Prostate gland (tissue), 2 donors: ENCODE measurements around the gene ADGRG3.

Source experiments
- POLR2A ChIP-seq: fragments of 450-650 bp; IDR thresholded peaks from one replicate; pipeline ENCODE4 v1.6.1; 2016; ENCODE audit warnings: antibody characterized with exemption, mild to moderate bottlenecking
- POLR2AphosphoS5 ChIP-seq: sonication (generic); formaldehyde crosslinking; IDR thresholded peaks from one replicate; pipeline ENCODE4 v1.6.1; 2017; ENCODE audit warnings: antibody characterized with exemption
- TF ChIP-seq, protein P1 (sequence below), 4 experiments: fragments of 200-600 bp in 2 of 4; fragments of 450-650 bp in 2 of 4; sonication (generic) in 2 of 4; IDR thresholded peaks; 1 replicate in 3 of 4; 2 replicates in 1 of 4; pipeline ENCODE4 v1.5.1; 2016 to 2019; ENCODE audit warnings: antibody characterized with exemption in 4 of 4, mild to moderate bottlenecking in 2 of 4, moderate library complexity in 2 of 4

DNA sequence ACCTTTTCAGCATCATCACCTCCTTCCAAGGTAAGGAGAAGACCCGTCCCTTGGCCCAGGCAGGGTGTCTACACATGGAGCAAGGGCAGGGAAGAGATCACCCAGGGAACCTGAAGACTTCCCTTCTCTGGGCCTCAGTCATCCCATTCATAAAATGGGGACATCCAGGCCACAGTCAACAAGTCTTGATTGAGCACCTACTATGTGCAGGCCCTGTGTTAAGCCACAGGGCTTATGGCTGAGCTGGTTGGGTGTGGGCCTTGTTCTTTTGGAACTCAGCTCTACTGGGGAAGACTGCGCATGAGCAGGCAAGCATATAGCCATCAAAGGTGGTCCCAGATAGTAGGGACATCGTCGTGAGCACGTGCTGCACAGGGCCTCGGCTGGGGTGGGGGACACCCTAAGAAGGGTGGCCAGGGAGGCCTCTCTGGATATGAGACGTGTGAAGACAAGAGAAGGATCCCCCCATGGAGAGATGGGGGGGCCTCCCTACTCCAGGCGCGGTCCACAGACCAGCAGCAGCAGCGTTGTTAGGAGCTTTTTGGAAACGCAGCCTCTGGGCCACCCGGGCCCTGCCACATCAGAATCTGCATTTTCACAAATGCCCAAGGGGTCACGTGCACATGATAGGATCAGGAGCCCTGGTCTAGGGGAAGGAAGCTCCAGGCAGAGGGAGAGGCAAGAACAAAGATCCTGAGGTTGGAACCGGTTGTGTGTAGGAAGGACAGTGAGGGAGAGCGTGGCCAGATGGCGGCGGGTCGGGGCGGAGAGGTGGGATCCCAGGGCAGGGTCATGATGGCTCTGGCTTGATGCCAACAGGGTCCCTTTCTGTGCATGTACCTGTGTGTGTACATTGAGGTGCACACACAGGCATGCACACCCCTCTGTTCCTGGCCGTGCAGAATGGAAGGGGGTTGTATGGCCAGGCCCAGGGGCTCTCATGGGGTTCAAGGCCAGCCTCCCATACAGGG is 5.9 kb upstream of the ADGRG3 start:
- TF ChIP-seq, protein P1, sequence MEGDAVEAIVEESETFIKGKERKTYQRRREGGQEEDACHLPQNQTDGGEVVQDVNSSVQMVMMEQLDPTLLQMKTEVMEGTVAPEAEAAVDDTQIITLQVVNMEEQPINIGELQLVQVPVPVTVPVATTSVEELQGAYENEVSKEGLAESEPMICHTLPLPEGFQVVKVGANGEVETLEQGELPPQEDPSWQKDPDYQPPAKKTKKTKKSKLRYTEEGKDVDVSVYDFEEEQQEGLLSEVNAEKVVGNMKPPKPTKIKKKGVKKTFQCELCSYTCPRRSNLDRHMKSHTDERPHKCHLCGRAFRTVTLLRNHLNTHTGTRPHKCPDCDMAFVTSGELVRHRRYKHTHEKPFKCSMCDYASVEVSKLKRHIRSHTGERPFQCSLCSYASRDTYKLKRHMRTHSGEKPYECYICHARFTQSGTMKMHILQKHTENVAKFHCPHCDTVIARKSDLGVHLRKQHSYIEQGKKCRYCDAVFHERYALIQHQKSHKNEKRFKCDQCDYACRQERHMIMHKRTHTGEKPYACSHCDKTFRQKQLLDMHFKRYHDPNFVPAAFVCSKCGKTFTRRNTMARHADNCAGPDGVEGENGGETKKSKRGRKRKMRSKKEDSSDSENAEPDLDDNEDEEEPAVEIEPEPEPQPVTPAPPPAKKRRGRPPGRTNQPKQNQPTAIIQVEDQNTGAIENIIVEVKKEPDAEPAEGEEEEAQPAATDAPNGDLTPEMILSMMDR (IDR thresholded peaks at IDR 0.05), result no peak
- no peak for TF ChIP-seq POLR2AphosphoS5
- TF ChIP-seq POLR2A, result no peak
